ENCODE results near the gene NEDD9. TPM values are rescaled to one million over a fixed set of nuclear protein-coding genes. Genes with fewer than 3 reads are reported as not detected.

The NEDD9 gene
- total RNA-seq, 1 experiment from 2014 or later = 0.17 TPM

GRCh38 chr6:11204005-11204399 is 28.5 kb downstream of the NEDD9 start:
- H3K79me2 ChIP-seq (ENCODE audit: insufficient read depth, low read length) = no peaks in the 10 kb centered on the region
- DNase-seq (ENCODE audit: low read depth, low spot score) = no peak
- POLR2A ChIA-PET = no interaction called here
- no peak for ATAC-seq
- H2AFZ ChIP-seq (ENCODE audit: low read depth, low read length, poor library complexity, severe bottlenecking) = no peak overlapping the region
- intact Hi-C loops (cut with micrococcal nuclease) = no loop called here
- no peak for TF ChIP-seq RAD21 (IDR thresholded peaks at IDR 0.05; ENCODE audit: low read depth)
- no peak for TF ChIP-seq EZH2 (IDR thresholded peaks at IDR 0.05)
- no peak for TF ChIP-seq TCF7L2 (IDR thresholded peaks at IDR 0.05; ENCODE audit: borderline replicate concordance, extremely low read depth, insufficient read depth, insufficient read length)
- TF ChIP-seq CBX3 (IDR thresholded peaks at IDR 0.05; ENCODE audit: low read depth) = no peak
- no peak for TF ChIP-seq REST (IDR thresholded peaks at IDR 0.05; ENCODE audit: low read depth)
- no peak for TF ChIP-seq FOSL1 (IDR thresholded peaks at IDR 0.05; ENCODE audit: low read depth)
- no peak for TF ChIP-seq MAX (IDR thresholded peaks at IDR 0.05)
- no peak for TF ChIP-seq ZNF274 (IDR thresholded peaks at IDR 0.05; ENCODE audit: low read depth, low read length)
- TF ChIP-seq SIN3A (IDR thresholded peaks at IDR 0.05; ENCODE audit: low read depth) = no peak
- TF ChIP-seq, protein P1, sequence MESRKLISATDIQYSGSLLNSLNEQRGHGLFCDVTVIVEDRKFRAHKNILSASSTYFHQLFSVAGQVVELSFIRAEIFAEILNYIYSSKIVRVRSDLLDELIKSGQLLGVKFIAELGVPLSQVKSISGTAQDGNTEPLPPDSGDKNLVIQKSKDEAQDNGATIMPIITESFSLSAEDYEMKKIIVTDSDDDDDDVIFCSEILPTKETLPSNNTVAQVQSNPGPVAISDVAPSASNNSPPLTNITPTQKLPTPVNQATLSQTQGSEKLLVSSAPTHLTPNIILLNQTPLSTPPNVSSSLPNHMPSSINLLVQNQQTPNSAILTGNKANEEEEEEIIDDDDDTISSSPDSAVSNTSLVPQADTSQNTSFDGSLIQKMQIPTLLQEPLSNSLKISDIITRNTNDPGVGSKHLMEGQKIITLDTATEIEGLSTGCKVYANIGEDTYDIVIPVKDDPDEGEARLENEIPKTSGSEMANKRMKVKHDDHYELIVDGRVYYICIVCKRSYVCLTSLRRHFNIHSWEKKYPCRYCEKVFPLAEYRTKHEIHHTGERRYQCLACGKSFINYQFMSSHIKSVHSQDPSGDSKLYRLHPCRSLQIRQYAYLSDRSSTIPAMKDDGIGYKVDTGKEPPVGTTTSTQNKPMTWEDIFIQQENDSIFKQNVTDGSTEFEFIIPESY (IDR thresholded peaks at IDR 0.05; ENCODE audit: extremely low read depth, insufficient replicate concordance, low read length) = no peak
- TF ChIP-seq POLR2AphosphoS5 (IDR thresholded peaks at IDR 0.05; ENCODE audit: low read depth, low read length) = no peak
- TF ChIP-seq YY1 (IDR thresholded peaks at IDR 0.05; ENCODE audit: extremely low read depth, insufficient replicate concordance, low read depth, low read length) = no peak
- TF ChIP-seq JUND (IDR thresholded peaks at IDR 0.05) = no peak
- TF ChIP-seq, protein P2, sequence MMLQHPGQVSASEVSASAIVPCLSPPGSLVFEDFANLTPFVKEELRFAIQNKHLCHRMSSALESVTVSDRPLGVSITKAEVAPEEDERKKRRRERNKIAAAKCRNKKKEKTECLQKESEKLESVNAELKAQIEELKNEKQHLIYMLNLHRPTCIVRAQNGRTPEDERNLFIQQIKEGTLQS (IDR thresholded peaks at IDR 0.05) = no peak
- no peak for TF ChIP-seq POLR2A (IDR thresholded peaks at IDR 0.05; ENCODE audit: borderline replicate concordance, extremely low read depth, insufficient read depth, insufficient read length)
- TF ChIP-seq ELF1 (IDR thresholded peaks at IDR 0.05; ENCODE audit: borderline replicate concordance, low read depth) = no peak
- CTCF ChIA-PET = no interaction called here
- H3K9me3 ChIP-seq (ENCODE audit: control insufficient read depth in 1 of 2, insufficient read depth in 1 of 2, low read depth in 1 of 2, low read length in 2 of 2) = no peaks in the 10 kb centered on the region
- H3K4me1 ChIP-seq (ENCODE audit: control insufficient read depth in 1 of 2, insufficient read depth in 2 of 2, low read length in 2 of 2) = peaks cover 0 to 10% of the 10 kb centered on the region in 2 experiments; a peak in 1 of 4 replicates
- no peaks in the 10 kb centered on the region for H3K9me2 ChIP-seq (ENCODE audit: insufficient read depth)
- H4K20me1 ChIP-seq (ENCODE audit: insufficient read depth) = no peaks in the 10 kb centered on the region
- no peak overlapping the region for H3K4me2 ChIP-seq (ENCODE audit: low read length)
- H3K4me3 ChIP-seq (replicated peaks in 1 of 2; ENCODE audit: low read depth in 1 of 2, low read length in 2 of 2) = no peak overlapping the region
- RAD21 ChIA-PET (ENCODE audit: low non-redundant PET in 1 of 2, low total read pairs in 2 of 2, uncharacterized antibody in 2 of 2, unreplicated experiment in 2 of 2) = no interaction called here
- H3K27ac ChIP-seq (ENCODE audit: low read depth, low read length) = no peak overlapping the region
- no peaks in the 10 kb centered on the region for H3K27me3 ChIP-seq (ENCODE audit: insufficient read depth, low read length)
- no peaks in the 10 kb centered on the region for H3K36me3 ChIP-seq (ENCODE audit: control insufficient read depth in 1 of 2, insufficient read depth in 2 of 2, low read length in 2 of 2)
- BruUV-seq (replicated peaks) = no TSS peak
- no peak overlapping the region for H3K9ac ChIP-seq (ENCODE audit: low read length)

All from HCT116 (cell line).